ENCODE data around the gene RPN2. TPM values are rescaled to one million over a fixed set of nuclear protein-coding genes. Genes with fewer than 3 reads are reported as not detected.

Gene RPN2
- polyA plus RNA-seq, 1 donor from 2014 or later = 151 TPM

- Histone ChIP-seq H3K27me3 (ENCODE audit: insufficient read depth, low read depth, low read length) (peaks cover 23% of the 10 kb centered on the region), H3K4me2 (ENCODE audit: low read length) (no peak overlapping the region), H3K9ac (ENCODE audit: low read length) (no peak overlapping the region), H3K79me2 (replicated peaks; ENCODE audit: insufficient read depth, low read length) (peaks cover 12% of the 10 kb centered on the region), H3K27ac (ENCODE audit: low read length) (no peak overlapping the region), H3K9me3 (ENCODE audit: low read length) (no peaks in the 10 kb centered on the region), H3K4me3 (ENCODE audit: low read length) (no peak overlapping the region), H3K9me2 (ENCODE audit: insufficient read depth, low read length) (no peaks in the 10 kb centered on the region), H3K36me3 (ENCODE audit: insufficient read depth, low read length) (peaks cover 29% of the 10 kb centered on the region), H3F3A (ENCODE audit: insufficient read depth, low read length, poor library complexity, severe bottlenecking) (peaks cover 24% of the 10 kb centered on the region), H2AFZ (ENCODE audit: low read depth, low read length) (no peak overlapping the region), H4K20me1 (ENCODE audit: insufficient read depth) (no peaks in the 10 kb centered on the region)
- TF ChIP-seq EP300 (conservative IDR thresholded peaks at IDR 0.05; ENCODE audit: poor library complexity, severe bottlenecking) = no peak
- no peak for TF ChIP-seq SMC3 (conservative IDR thresholded peaks at IDR 0.05; ENCODE audit: poor library complexity)
- no peak for TF ChIP-seq EZH2 (IDR thresholded peaks at IDR 0.05; ENCODE audit: borderline replicate concordance, insufficient read depth, low read length, poor library complexity, severe bottlenecking)
- no peak for TF ChIP-seq REST (IDR thresholded peaks at IDR 0.05; ENCODE audit: borderline replicate concordance)
- TF ChIP-seq MXI1 (conservative IDR thresholded peaks at IDR 0.05; ENCODE audit: poor library complexity, severe bottlenecking) = no peak
- TF ChIP-seq RAD21 (conservative IDR thresholded peaks at IDR 0.05) = no peak
- TF ChIP-seq POLR2AphosphoS5 (IDR thresholded peaks at IDR 0.05) = no peak
- no peak for TF ChIP-seq CTCF (IDR thresholded peaks at IDR 0.05; ENCODE audit: poor library complexity, severe bottlenecking)
- TF ChIP-seq TAF1 (IDR thresholded peaks at IDR 0.05; ENCODE audit: low read depth) = no peak
These were observed 22.7 kb downstream of the RPN2 start for GRCh38 chr20:37201827-37202162.

DNA sequence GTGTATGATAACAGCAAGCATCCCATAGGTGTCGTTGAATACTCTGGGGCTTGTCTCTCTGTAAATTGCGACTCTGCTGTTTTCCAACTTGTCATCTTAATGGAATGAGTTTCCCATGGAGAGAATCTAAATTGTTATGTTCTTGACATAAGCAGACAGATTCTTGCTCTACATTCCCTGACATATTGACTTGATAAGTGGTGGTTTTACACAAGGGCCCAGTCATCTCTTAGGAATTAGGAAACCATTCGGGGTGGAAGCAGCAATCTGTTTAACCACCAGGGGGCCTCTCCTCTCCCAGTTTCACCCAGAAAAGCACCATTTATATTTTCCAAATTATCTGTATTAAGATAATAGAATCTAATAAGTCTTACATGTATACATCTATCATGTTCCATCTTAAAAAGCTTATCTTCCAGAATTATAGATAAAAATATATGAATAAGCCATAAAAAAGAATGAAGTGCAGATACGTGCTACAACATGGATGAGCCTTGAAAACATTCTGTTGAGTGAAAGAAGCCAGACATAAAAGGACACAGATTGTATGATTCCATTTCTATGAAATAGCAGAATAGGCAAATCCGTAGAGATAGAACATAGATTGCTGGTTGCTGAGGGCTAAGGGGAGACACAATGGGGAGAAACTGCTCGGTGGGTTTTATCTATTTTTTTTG, 23.3 kb downstream of the RPN2 start:
- Histone ChIP-seq H3F3A (ENCODE audit: insufficient read depth, low read length, poor library complexity, severe bottlenecking) (peaks cover 24% of the 10 kb centered on the region), H3K9me2 (ENCODE audit: insufficient read depth, low read length) (no peaks in the 10 kb centered on the region), H3K9me3 (ENCODE audit: low read length) (no peaks in the 10 kb centered on the region), H4K20me1 (ENCODE audit: insufficient read depth) (no peaks in the 10 kb centered on the region), H3K27ac (ENCODE audit: low read length) (no peak overlapping the region), H3K9ac (ENCODE audit: low read length) (no peak overlapping the region), H3K36me3 (ENCODE audit: insufficient read depth, low read length) (peaks cover 29% of the 10 kb centered on the region), H3K4me3 (ENCODE audit: low read length) (no peak overlapping the region), H2AFZ (ENCODE audit: low read depth, low read length) (no peak overlapping the region), H3K79me2 (replicated peaks; ENCODE audit: insufficient read depth, low read length) (peaks cover 8% of the 10 kb centered on the region), H3K27me3 (ENCODE audit: insufficient read depth, low read depth, low read length) (peaks cover 23% of the 10 kb centered on the region), H3K4me2 (ENCODE audit: low read length) (no peak overlapping the region)
- TF ChIP-seq TAF1 (IDR thresholded peaks at IDR 0.05; ENCODE audit: low read depth) (no peak), CTCF (IDR thresholded peaks at IDR 0.05; ENCODE audit: poor library complexity, severe bottlenecking) (peak; percentile 86), SMC3 (conservative IDR thresholded peaks at IDR 0.05; ENCODE audit: poor library complexity) (peak; percentile 87), POLR2AphosphoS5 (IDR thresholded peaks at IDR 0.05) (peak; percentile 100), EZH2 (IDR thresholded peaks at IDR 0.05; ENCODE audit: borderline replicate concordance, insufficient read depth, low read length, poor library complexity, severe bottlenecking) (no peak), RAD21 (conservative IDR thresholded peaks at IDR 0.05) (peak; percentile 73), MXI1 (conservative IDR thresholded peaks at IDR 0.05; ENCODE audit: poor library complexity, severe bottlenecking) (peak; percentile 45), EP300 (conservative IDR thresholded peaks at IDR 0.05; ENCODE audit: poor library complexity, severe bottlenecking) (peak; percentile 99), REST (IDR thresholded peaks at IDR 0.05; ENCODE audit: borderline replicate concordance) (peak; percentile 91)

Measured in neural cell (in vitro differentiated cells).